Neural progenitor cell (in vitro differentiated cells): ENCODE data around the gene ADA.

Experiments
- CTCF ChIP-seq: fragments of 200-600 bp; sonication (generic); IDR thresholded peaks from 2 replicates; pipeline ENCODE4 v1.5.1; 2017; ENCODE audit warnings: antibody characterized with exemption, mild to moderate bottlenecking
- EZH2phosphoT487 ChIP-seq: fragments of 200-600 bp; sonication (generic); IDR thresholded peaks from 2 replicates; pipeline ENCODE4 v1.6.1; 2017; ENCODE audit warnings: antibody characterized with exemption

GRCh38 chr20:44635877-44636276 lies 15.6 kb downstream of the ADA start:
- TF ChIP-seq EZH2phosphoT487 = no peak
- TF ChIP-seq CTCF = no peak
